NT2/D1 (cell line): Measurements from ENCODE around the gene EIF4E1B.

Source experiments
- YY1 ChIP-seq: IDR thresholded peaks from 2 replicates; pipeline ENCODE4 v1.6.1; 2011; ENCODE audit not compliant: insufficient read length, insufficient read depth
- ZNF274 ChIP-seq: IDR thresholded peaks from 2 replicates; pipeline ENCODE4 v1.6.1; 2011; ENCODE audit warnings: mild to moderate bottlenecking, low read depth, low read length

DNA sequence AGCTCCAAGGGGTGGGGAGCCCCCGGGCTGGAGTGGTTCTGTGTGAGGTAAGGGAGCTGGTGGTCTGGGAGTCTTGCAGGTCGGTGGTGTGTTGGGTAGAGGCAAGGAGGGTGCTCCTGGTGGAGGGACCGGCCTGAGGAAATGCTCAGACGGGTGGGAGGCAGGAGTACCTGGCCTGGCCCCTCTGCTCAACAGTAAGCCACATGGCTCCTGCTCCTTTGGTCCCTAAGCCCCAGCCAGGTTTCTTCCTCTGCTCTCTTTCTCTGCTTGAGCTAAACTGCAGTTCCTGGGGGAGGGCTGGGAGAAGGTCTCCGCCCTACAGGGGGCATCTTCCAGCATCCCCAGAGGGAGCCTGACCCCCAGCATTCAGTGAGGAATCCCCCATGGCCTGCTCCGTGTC lies 34.0 kb downstream of the EIF4E1B start:
- TF ChIP-seq YY1 (no peak), ZNF274 (no peak)
